Lower lobe of right lung (tissue), 2 donors: Measurements from ENCODE around the gene BAHD1. TPM values are rescaled to one million over a fixed set of nuclear protein-coding genes. Genes with fewer than 3 reads are reported as not detected.

Source experiments
- ATAC-seq, 2 donors: fragments of 200-7000 bp; cut with Tn5 transposase; one replicate each; pipeline ENCODE4 v1.9.1; 2020 to 2022; ENCODE audit warnings: mild to moderate bottlenecking in 2 of 2, moderate library complexity in 2 of 2
- DNase-seq: peaks from one replicate; pipeline ENCODE4 v3.0.0-alpha.2; 2020
- H3K27ac ChIP-seq: fragments of 200-600 bp; one replicate; pipeline ENCODE4 v1.8.0; 2022
- H3K27me3 ChIP-seq: fragments of 200-600 bp; one replicate; pipeline ENCODE4 v1.8.0; 2022; ENCODE audit warnings: low read depth
- H3K36me3 ChIP-seq: fragments of 200-600 bp; one replicate; pipeline ENCODE4 v1.8.0; 2022; ENCODE audit warnings: mild to moderate bottlenecking
- H3K4me1 ChIP-seq: fragments of 200-600 bp; one replicate; pipeline ENCODE4 v1.8.0; 2022
- H3K4me3 ChIP-seq: fragments of 200-600 bp; one replicate; pipeline ENCODE4 v1.8.0; 2022; ENCODE audit warnings: mild to moderate bottlenecking
- H3K9me3 ChIP-seq: fragments of 200-600 bp; one replicate; pipeline ENCODE4 v1.8.0; 2022
- intact Hi-C: fragments of 100-400 bp; cut with DNase I; formaldehyde crosslinking; loops from one replicate; pipeline ENCODE4 v1.11.0; 2022
- total RNA-seq: library from RNA; stranded (reverse); fragmentation: NEBNext Ultra II Directional; extraction: Animal tissue kit (Norgen Biotek cat#: 25700); gene quantifications from one replicate; pipeline ENCODE4 v1.2.1, GENCODE V29; 2021
- TF ChIP-seq, protein P1 (sequence below): fragments of 200-600 bp; IDR thresholded peaks from one replicate; pipeline ENCODE4 v1.8.0; 2022; ENCODE audit warnings: antibody characterized with exemption, mild to moderate bottlenecking
- donor health status: DM: no; HTN: yes; CAD: no; lungs with severe emphysema.

BAHD1 gene
- total RNA-seq, 1 donor from 2014 or later: 23.9 TPM

DNA sequence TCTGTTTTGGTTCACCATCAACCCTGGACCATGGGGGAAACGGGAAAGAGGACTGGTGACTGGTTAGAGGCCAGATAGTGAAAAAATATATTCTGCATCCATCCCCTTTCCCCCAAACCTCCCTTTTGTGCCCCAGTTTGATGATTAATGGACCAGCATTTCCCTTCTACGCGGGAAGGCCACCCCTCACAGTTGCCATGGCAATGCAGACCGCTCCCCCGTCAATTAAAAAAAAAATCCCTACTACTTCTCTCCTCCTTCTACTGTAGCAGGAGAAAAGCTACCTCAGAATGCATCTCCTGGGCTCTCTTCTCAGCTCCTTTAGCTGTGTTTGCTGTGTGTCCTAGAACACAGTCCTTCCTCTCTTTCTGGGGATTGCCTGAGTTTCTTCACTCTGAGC lies 4.0 kb downstream of the BAHD1 start:
- H3K27ac ChIP-seq: no peak overlapping the region
- H3K9me3 ChIP-seq: no peaks in the 10 kb centered on the region
- intact Hi-C loops: no loop called here
- no peaks in the 10 kb centered on the region for H3K36me3 ChIP-seq
- H3K27me3 ChIP-seq: no peaks in the 10 kb centered on the region
- DNase-seq: no peak
- TF ChIP-seq, protein P1, sequence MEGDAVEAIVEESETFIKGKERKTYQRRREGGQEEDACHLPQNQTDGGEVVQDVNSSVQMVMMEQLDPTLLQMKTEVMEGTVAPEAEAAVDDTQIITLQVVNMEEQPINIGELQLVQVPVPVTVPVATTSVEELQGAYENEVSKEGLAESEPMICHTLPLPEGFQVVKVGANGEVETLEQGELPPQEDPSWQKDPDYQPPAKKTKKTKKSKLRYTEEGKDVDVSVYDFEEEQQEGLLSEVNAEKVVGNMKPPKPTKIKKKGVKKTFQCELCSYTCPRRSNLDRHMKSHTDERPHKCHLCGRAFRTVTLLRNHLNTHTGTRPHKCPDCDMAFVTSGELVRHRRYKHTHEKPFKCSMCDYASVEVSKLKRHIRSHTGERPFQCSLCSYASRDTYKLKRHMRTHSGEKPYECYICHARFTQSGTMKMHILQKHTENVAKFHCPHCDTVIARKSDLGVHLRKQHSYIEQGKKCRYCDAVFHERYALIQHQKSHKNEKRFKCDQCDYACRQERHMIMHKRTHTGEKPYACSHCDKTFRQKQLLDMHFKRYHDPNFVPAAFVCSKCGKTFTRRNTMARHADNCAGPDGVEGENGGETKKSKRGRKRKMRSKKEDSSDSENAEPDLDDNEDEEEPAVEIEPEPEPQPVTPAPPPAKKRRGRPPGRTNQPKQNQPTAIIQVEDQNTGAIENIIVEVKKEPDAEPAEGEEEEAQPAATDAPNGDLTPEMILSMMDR: no peak
- H3K4me1 ChIP-seq: peaks cover 47% of the 10 kb centered on the region
- H3K4me3 ChIP-seq: no peak overlapping the region
- no peak for ATAC-seq

DNA sequence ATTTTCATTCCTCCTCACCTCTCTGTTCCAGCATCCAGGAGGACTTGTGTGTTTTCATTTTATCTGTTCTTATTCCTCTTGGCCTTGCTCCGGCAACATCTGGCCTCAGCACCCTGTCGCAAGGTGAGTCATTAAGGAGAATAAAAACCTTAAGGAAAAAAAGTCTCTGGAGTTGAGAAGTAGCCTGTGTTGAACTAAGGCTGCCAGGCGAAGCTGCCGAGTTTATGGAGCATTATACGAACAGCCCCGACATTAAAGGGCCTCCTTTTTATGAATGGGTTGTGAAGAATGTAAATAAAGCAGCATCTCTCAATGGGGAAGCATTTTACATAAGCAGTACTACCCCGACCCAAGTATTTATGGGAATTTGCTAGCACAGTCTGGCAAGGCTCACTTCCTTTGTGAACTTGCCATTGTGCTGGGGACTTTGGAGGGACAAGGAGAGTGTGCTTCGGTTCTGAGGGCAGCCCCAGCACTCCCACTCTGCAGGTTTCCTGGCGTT lies 4.7 kb downstream of the BAHD1 start:
- no peak overlapping the region for H3K27ac ChIP-seq
- H3K36me3 ChIP-seq: no peaks in the 10 kb centered on the region
- ATAC-seq (no peak), DNase-seq (no peak)
- no peaks in the 10 kb centered on the region for H3K9me3 ChIP-seq
- intact Hi-C loops: no loop called here
- TF ChIP-seq, protein P1: no peak
- no peak overlapping the region for H3K4me3 ChIP-seq
- no peaks in the 10 kb centered on the region for H3K27me3 ChIP-seq
- peaks cover 49% of the 10 kb centered on the region for H3K4me1 ChIP-seq

DNA sequence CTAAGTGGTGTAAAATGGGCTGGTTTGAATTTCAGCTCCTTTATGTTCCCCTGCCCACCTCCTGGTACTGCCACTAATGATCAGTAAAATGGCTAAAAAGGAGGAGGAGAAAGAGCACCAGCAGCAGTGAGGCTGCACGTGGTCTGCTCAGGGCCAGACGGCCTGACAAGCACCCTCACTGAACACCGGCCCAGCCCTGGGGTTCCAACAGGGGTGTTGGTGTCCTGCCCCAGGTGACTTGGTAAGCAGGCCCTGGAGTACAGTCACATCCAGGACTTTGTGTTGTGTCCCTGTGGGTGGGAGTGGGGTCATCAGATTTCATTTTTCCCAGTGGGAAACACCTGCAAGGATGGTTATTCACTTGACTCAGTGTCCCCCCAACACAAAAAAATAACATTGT lies 5.4 kb downstream of the BAHD1 start:
- peaks cover 50% of the 10 kb centered on the region for H3K4me1 ChIP-seq
- no peak overlapping the region for H3K27ac ChIP-seq
- no peaks in the 10 kb centered on the region for H3K36me3 ChIP-seq
- intact Hi-C loops: no loop called here
- no peak for ATAC-seq
- H3K27me3 ChIP-seq: no peaks in the 10 kb centered on the region
- TF ChIP-seq, protein P1: no peak
- no peaks in the 10 kb centered on the region for H3K9me3 ChIP-seq
- H3K4me3 ChIP-seq: no peak overlapping the region
- no peak for DNase-seq

DNA sequence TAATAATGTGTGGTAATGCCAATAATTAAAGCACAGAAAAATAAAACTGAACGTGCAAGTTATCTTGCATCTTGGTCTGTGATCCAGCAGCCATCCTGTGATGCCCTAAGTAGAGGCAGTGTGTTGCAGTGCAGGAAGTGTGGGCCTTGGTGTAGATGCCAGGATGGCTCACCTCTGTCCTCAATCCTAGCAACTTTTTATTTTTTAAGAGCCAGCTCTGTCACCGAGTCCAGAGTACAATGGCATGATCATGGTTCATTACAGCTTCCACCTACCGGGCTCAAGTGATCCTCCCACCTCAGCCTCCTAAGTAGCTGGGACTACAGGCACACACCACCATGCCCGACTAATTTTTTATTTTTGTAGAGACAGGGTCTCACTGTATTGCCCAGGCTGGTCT lies 7.6 kb downstream of the BAHD1 start:
- H3K4me3 ChIP-seq: no peak overlapping the region
- H3K27ac ChIP-seq: no peak overlapping the region
- no peaks in the 10 kb centered on the region for H3K36me3 ChIP-seq
- intact Hi-C loops: no loop called here
- no peaks in the 10 kb centered on the region for H3K27me3 ChIP-seq
- ATAC-seq: no peak
- DNase-seq: no peak
- no peaks in the 10 kb centered on the region for H3K9me3 ChIP-seq
- TF ChIP-seq, protein P1: no peak
- peaks cover 58% of the 10 kb centered on the region for H3K4me1 ChIP-seq

DNA sequence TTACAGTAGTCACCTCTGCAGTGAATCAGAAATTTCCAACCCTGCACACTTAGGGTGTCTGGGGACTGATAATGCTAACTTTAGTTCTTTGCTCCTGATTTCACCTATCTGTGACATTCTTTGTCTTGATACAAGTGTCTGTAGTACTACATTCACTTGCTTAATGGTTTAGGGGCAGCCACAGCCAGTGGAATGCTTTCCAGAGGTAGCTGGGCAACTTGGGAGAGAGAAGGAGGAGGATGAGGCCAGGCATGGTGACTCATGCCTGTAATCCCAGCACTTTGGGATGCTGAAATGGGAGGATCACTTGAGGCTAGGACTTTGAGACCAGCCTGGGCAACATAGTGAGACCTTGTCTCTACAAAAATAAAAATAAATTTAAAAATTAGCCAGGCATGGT lies 8.5 kb downstream of the BAHD1 start:
- Histone ChIP-seq H3K27ac (no peak overlapping the region), H3K36me3 (no peaks in the 10 kb centered on the region), H3K4me3 (no peak overlapping the region), H3K27me3 (no peaks in the 10 kb centered on the region), H3K4me1 (peaks cover 58% of the 10 kb centered on the region), H3K9me3 (no peaks in the 10 kb centered on the region)
- TF ChIP-seq, protein P1: no peak
- intact Hi-C loops: no loop called here
- DNase-seq (no peak), ATAC-seq (no peak)

DNA sequence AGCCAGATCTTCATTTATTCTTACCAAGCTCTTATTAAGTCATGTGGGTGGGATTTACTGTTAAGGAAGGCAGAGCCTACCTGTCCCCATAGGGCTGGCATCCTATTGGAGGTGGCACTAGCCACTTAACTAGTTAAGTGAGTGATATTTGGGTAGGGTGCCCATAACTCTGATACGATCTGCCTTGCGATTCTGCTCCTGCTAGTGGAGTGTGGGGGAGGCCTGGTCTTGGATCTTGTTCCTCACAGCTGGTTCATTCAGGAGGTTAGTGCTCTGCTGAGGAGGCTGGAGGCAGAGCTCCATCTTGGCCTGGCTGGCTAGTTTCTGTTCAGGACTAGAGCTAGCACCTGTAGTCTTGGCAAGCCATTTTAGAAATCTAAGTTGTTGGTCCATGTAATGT lies 9.3 kb downstream of the BAHD1 start:
- no peaks in the 10 kb centered on the region for H3K36me3 ChIP-seq
- ATAC-seq (no peak), DNase-seq (no peak)
- H3K9me3 ChIP-seq: no peaks in the 10 kb centered on the region
- peaks cover 58% of the 10 kb centered on the region for H3K4me1 ChIP-seq
- no peaks in the 10 kb centered on the region for H3K27me3 ChIP-seq
- H3K4me3 ChIP-seq: no peak overlapping the region
- intact Hi-C loops: no loop called here
- TF ChIP-seq, protein P1: no peak
- H3K27ac ChIP-seq: no peak overlapping the region
